ENCODE measurements around the gene SGMS1. TPM values are rescaled to one million over a fixed set of nuclear protein-coding genes. Genes with fewer than 3 reads are reported as not detected.
"Not testable (repeated sequence)": the region's sequence is repeated elsewhere in the genome, so short reads cannot be mapped to it uniquely, and the experiment has no call there.

Gene SGMS1
- total RNA-seq, 4 donors from 2014 or later: 80.8 to 98.9 (median 90.7) TPM

DNA sequence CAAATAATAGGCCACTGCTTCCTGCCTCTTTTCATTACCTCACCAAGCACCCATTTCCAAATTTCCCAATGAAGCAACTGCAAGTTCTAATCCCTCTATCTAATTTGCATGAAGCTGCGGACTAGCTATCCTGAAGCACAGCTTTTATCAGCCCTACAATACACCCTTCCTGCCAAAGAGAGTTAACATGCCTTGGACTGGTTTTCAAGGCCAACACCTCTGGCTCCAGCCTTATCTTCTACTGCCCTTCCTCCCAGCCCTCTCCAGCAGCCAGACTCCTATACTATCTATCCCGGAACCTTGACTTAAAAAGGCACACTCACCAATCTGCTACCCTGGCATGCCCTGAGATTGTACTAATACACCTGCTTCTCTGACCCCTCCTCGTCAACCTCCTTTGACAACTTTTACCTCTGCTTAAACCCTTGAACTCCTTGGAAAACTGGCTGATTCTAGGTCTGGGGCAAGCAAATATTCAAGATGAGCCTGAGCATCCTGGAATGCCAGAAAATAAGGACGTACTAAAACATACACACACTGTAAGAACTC lies 73.4 kb downstream of the SGMS1 start:
- 85 to 86% methylated on average over 4 of the region's 4 CpGs for WGBS, 2 donors
- TF ChIP-seq, protein P1, sequence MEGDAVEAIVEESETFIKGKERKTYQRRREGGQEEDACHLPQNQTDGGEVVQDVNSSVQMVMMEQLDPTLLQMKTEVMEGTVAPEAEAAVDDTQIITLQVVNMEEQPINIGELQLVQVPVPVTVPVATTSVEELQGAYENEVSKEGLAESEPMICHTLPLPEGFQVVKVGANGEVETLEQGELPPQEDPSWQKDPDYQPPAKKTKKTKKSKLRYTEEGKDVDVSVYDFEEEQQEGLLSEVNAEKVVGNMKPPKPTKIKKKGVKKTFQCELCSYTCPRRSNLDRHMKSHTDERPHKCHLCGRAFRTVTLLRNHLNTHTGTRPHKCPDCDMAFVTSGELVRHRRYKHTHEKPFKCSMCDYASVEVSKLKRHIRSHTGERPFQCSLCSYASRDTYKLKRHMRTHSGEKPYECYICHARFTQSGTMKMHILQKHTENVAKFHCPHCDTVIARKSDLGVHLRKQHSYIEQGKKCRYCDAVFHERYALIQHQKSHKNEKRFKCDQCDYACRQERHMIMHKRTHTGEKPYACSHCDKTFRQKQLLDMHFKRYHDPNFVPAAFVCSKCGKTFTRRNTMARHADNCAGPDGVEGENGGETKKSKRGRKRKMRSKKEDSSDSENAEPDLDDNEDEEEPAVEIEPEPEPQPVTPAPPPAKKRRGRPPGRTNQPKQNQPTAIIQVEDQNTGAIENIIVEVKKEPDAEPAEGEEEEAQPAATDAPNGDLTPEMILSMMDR (IDR thresholded peaks at IDR 0.05): no peak
- TF ChIP-seq POLR2A (IDR thresholded peaks at IDR 0.05): no peak
- intact Hi-C loops (cut with DNase I): no loop called here

DNA sequence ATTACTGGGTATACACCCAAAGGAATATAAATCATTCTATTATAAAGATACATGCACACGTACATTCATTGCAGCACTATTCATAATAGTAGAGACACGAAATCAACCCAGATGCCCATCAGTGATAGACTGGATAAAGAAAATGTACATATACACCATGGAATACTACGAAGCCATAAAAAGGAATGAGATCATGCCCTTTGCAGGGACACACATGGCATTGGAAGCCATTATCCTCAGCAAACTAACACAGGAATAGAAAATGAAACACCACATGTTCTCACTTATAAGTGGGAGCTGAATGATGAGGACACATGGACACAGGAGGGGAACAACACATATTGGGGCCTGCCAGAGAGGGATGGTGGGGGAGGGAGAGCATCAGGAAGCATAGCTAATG lies 74.6 kb downstream of the SGMS1 start:
- H3K27me3 ChIP-seq; H3K27ac ChIP-seq; H3K9me3 ChIP-seq; H3K4me3 ChIP-seq (replicated peaks in 1 of 3); intact Hi-C loops (cut with DNase I); H3K4me1 ChIP-seq; H3K36me3 ChIP-seq; DNase-seq: not testable (repeated sequence)
- WGBS, 2 donors: 99% methylated on average over 3 of the region's 3 CpGs

More for the DNA sequence above, 73.4 kb downstream of the SGMS1 start:
- no peak for DNase-seq
- Histone ChIP-seq H3K9me3 (no peaks in the 10 kb centered on the region), H3K27me3 (no peaks in the 10 kb centered on the region), H3K27ac (no peak overlapping the region), H3K36me3 (no peaks in the 10 kb centered on the region), H3K4me3 (replicated peaks in 1 of 3) (no peak overlapping the region), H3K4me1 (peaks cover 17 to 18% of the 10 kb centered on the region in 2 donors)

DNA sequence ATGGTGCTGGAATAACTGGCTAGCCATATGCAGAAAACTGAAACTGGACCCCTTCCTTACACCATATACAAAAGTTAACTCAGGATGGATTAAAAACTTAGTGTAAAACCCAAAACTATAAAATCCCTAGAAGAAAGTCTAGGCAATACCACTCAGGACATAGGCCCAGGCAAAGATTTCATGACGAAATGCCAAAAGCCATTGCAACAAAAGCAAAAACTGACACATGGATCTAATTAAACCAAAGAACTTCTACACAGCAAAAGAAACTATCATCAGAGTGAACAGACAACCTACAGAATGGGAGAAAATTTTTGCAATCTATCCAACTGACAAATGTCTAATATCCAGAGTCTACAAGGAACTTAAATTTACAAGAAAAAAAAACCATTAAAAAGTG lies 75.3 kb downstream of the SGMS1 start:
- intact Hi-C loops (cut with DNase I); H3K27me3 ChIP-seq; H3K4me1 ChIP-seq; H3K36me3 ChIP-seq; H3K4me3 ChIP-seq (replicated peaks in 1 of 3); H3K27ac ChIP-seq; DNase-seq; H3K9me3 ChIP-seq: not testable (repeated sequence)
- WGBS, 2 donors: 80 to 89% methylated on average over 1 of the region's 1 CpG

DNA sequence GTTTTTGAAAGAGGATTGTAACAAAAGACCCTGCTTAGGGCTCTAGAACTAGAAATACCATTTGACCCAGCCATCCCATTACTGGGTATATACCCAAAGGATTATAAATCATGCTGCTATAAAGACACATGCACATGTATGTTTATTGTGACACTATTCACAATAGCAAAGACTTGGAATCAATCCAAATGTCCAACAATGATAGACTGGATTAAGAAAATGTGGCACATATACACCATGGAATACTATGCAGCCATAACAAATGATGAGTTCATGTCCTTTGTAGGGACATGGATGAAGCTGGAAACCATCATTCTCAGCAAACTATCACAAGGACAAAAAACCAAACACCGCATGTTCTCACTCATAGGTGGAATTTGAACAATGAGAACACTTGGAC lies 77.5 kb downstream of the SGMS1 start:
- H3K27ac ChIP-seq; intact Hi-C loops (cut with DNase I); DNase-seq; H3K36me3 ChIP-seq; H3K27me3 ChIP-seq; H3K9me3 ChIP-seq; H3K4me3 ChIP-seq (replicated peaks in 1 of 3): not testable (repeated sequence)
- WGBS, 2 donors: 100% methylated on average over 1 of the region's 1 CpG
- H3K4me1 ChIP-seq: peaks cover 11 to 14% of the 10 kb centered on the region in 2 donors

DNA sequence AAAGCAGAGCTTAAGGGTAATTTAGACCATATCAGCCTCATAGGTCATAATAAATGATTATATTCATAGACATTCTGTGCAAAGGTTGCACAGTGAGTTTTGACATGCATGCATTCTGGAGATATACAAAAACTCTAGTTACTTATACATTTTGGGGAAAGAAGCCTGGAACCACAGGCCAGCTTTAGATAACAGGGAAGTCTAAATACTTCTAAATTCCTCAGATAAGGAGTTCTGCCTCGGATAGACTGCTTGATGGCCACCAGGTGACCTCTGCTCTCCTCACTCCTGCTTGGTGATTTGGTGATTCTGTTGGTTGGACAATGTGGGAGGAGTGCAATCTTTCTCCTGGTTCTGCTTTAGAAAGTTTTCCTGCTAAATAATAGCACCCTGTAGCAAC lies 77.9 kb downstream of the SGMS1 start:
- Histone ChIP-seq H3K36me3 (no peaks in the 10 kb centered on the region), H3K27me3 (no peaks in the 10 kb centered on the region), H3K9me3 (no peaks in the 10 kb centered on the region), H3K4me1 (peaks cover 12 to 15% of the 10 kb centered on the region in 2 donors), H3K4me3 (replicated peaks in 1 of 3) (no peak overlapping the region), H3K27ac (no peak overlapping the region)
- no peak for TF ChIP-seq POLR2A (IDR thresholded peaks at IDR 0.05)
- TF ChIP-seq, protein P1 (IDR thresholded peaks at IDR 0.05): no peak
- 81 to 90% methylated on average over 1 of the region's 1 CpG for WGBS, 2 donors
- no peak for DNase-seq
- intact Hi-C loops (cut with DNase I): no loop called here

DNA sequence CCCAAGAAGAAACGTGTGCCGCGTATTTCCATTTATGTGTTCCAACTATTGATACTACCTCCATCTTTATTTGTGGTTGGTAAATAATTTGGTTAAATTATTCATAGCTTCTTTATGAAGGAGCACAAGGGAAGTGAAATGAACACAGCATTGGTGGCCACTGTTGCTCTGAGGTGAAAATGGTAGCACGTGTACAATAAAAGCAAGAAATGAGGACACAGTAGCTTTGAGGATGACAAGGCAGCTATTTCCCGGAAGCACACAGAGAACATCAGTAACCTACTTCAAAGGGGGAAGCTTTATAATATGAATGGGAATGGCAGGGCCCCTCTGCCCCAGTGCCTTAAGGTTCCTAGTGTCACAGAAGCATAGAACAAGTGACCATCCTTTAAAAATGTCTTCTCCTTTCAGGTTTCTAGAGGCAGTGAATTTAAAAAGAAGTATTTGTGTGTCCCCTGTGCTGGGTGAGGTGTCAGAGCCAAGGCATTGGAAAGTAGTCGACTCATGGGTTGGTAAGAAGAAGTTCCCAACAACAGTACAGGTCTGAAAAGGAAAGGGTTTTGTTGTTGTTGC lies 78.8 kb downstream of the SGMS1 start:
- H3K36me3 ChIP-seq: no peaks in the 10 kb centered on the region
- intact Hi-C loops (cut with DNase I): no loop called here
- no peak for DNase-seq
- H3K9me3 ChIP-seq: no peaks in the 10 kb centered on the region
- H3K27ac ChIP-seq: no peak overlapping the region
- H3K4me3 ChIP-seq (replicated peaks in 1 of 3): no peak overlapping the region
- H3K27me3 ChIP-seq: no peaks in the 10 kb centered on the region
- WGBS, 2 donors: 91 to 96% methylated on average over 6 of the region's 6 CpGs
- TF ChIP-seq, protein P1 (IDR thresholded peaks at IDR 0.05): no peak
- TF ChIP-seq POLR2A (IDR thresholded peaks at IDR 0.05): no peak
- H3K4me1 ChIP-seq: peaks cover 12 to 15% of the 10 kb centered on the region in 2 donors
